Left ventricle myocardium inferior (tissue), 1 donor: ENCODE measurements around the gene PAQR8. TPM values are rescaled to one million over a fixed set of nuclear protein-coding genes. Genes with fewer than 3 reads are reported as not detected.

ENCODE experiments used
- DNase-seq: peaks from one replicate; pipeline ENCODE4 v3.0.0-alpha.2; 2020
- H3K27ac ChIP-seq: fragments of 200-600 bp; replicated peaks from 2 replicates; pipeline ENCODE4 v1.8.0; 2021
- H3K27me3 ChIP-seq: fragments of 200-600 bp; 2 replicates; pipeline ENCODE4 v1.8.0; 2021; ENCODE audit warnings: low read depth
- H3K36me3 ChIP-seq: fragments of 200-600 bp; 2 replicates; pipeline ENCODE4 v1.8.0; 2021
- H3K4me1 ChIP-seq: fragments of 200-600 bp; 2 replicates; pipeline ENCODE4 v1.8.0; 2021
- H3K4me3 ChIP-seq: fragments of 200-600 bp; 2 replicates; pipeline ENCODE4 v1.8.0; 2021; ENCODE audit warnings: mild to moderate bottlenecking, moderate library complexity
- H3K9me3 ChIP-seq: fragments of 200-600 bp; replicated peaks from 2 replicates; pipeline ENCODE4 v1.8.0; 2021
- intact Hi-C: fragments of 100-400 bp; cut with micrococcal nuclease; formaldehyde crosslinking; loops from one replicate; pipeline ENCODE4 v1.11.0; 2022
- total RNA-seq: library from RNA; stranded (reverse); fragmentation: NEBNext Ultra II Directional; extraction: Animal tissue kit (Norgen Biotek cat#: 25700); gene quantifications from one replicate; pipeline ENCODE4 v1.2.1, GENCODE V29; 2021
- TF ChIP-seq, protein P1 (sequence below): fragments of 200-600 bp; IDR thresholded peaks from 2 replicates; pipeline ENCODE4 v1.8.0; 2021; ENCODE audit warnings: antibody characterized with exemption, mild to moderate bottlenecking, borderline replicate concordance
- donor health status: DM: no; HTN: yes; CAD: no; lungs with severe emphysema.

The PAQR8 gene
- total RNA-seq, 1 donor from 2014 or later, result 2.0 TPM

DNA sequence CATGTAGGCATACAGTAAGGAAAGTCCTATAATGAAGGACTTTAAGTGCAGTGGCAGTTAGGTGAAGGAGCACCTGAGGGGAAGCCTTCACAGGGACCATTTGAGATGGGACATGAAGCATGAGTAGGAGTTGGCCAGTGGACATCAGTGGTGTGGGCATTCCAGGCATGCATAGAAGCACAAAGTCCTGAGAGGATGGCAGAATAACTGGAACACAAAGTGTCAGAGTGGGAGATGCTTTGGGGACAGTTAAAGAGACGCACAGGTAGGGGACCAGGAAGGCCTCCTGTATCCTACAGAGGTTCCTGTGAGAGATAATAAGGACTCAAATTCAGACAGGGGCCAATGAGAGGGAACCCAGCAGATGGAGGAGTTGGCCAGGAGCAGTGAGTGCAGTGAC is 31.8 kb downstream of the PAQR8 start:
- no peak for DNase-seq
- Histone ChIP-seq H3K27ac (no peak overlapping the region), H3K4me3 (no peak overlapping the region), H3K9me3 (no peaks in the 10 kb centered on the region), H3K36me3 (no peaks in the 10 kb centered on the region), H3K27me3 (no peaks in the 10 kb centered on the region), H3K4me1 (peaks cover 20% of the 10 kb centered on the region)
- intact Hi-C loops, result no loop called here
- TF ChIP-seq, protein P1, sequence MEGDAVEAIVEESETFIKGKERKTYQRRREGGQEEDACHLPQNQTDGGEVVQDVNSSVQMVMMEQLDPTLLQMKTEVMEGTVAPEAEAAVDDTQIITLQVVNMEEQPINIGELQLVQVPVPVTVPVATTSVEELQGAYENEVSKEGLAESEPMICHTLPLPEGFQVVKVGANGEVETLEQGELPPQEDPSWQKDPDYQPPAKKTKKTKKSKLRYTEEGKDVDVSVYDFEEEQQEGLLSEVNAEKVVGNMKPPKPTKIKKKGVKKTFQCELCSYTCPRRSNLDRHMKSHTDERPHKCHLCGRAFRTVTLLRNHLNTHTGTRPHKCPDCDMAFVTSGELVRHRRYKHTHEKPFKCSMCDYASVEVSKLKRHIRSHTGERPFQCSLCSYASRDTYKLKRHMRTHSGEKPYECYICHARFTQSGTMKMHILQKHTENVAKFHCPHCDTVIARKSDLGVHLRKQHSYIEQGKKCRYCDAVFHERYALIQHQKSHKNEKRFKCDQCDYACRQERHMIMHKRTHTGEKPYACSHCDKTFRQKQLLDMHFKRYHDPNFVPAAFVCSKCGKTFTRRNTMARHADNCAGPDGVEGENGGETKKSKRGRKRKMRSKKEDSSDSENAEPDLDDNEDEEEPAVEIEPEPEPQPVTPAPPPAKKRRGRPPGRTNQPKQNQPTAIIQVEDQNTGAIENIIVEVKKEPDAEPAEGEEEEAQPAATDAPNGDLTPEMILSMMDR, result no peak

DNA sequence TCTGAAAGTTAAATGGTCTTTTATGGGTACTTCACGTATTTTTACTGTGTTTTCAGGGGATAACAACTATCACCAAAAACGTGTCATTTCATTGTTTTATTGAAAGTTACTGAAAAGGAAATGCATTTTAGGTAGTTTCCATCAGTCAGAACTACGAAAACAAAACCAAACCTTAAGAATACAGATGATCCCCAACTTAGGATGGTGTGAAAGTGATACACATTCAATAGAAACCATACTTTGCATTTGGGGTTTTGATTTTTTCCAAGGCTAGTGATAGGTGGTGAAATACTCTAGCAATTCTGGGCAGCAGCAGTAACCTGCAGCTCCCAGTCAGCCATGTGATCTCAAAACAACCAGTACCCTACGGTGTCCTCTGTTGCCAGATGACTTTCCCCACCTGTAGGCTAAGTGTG is 32.3 kb downstream of the PAQR8 start:
- intact Hi-C loops, result no loop called here

DNA sequence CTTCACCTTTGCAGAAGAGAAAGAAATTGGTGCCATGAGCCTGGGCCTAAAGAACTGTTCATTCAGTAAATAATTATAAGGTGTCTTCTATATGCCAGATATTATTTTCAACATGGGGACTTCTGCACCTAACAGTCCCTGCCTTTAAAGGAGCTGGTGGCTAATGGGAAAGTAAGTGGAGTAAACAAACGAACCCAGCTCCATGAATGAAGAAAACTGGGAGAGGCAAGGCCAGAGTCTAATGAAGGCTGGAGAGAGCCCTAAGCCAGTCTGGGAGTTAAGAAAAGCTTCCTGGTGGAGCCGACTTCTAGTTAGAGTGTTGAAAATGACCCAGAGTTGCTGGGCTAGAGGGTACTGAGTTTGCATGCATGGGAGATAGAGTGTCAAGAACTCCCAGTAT is 34.0 kb downstream of the PAQR8 start:
- no peaks in the 10 kb centered on the region for H3K9me3 ChIP-seq
- H3K27ac ChIP-seq, result no peak overlapping the region
- DNase-seq, result no peak
- TF ChIP-seq, protein P1, result no peak
- no peaks in the 10 kb centered on the region for H3K36me3 ChIP-seq
- H3K27me3 ChIP-seq, result no peaks in the 10 kb centered on the region
- no peaks in the 10 kb centered on the region for H3K4me1 ChIP-seq
- intact Hi-C loops, result no loop called here
- no peak overlapping the region for H3K4me3 ChIP-seq

More for the DNA sequence above, 32.3 kb downstream of the PAQR8 start:
- peaks cover 15% of the 10 kb centered on the region for H3K4me1 ChIP-seq
- DNase-seq, result no peak
- TF ChIP-seq, protein P1, result no peak
- no peaks in the 10 kb centered on the region for H3K9me3 ChIP-seq
- H3K27ac ChIP-seq, result no peak overlapping the region
- H3K4me3 ChIP-seq, result no peak overlapping the region
- no peaks in the 10 kb centered on the region for H3K27me3 ChIP-seq
- no peaks in the 10 kb centered on the region for H3K36me3 ChIP-seq

DNA sequence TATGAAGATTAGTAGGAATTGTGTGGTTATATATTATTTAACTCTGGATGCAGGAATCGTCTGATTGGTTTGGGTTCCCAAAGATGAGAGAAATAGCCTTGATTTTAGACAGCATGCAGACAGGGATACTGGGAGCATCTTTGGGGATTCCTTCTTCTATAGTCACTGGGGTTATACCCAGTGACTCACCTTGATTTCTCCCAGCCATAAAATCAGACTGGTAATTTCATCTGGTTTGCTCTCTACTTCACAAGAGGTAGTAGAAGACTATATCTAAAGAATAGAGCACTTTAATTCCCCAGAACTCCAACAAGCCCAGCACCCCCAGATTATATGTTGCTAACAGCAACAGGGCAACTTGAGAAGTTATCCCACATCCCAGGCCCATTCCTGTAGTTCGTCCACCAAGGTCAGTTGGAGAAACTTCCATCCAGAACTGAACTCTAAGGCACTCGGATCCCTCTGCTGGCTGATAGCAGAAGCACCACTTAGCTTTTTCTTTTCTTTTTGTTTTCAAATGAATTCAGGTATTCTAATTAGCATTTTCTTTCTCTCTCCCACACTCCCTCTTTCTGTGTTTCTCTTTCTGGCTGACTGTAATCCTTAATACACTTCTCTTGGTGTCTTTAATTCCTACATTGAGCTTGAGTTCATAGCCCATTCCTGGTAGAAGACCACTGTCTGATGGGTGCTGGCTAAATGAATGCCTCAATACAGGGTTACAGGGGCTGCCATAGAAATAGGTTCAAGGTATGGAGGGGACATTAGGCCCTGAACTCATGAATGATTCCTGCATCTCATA is 37.8 kb downstream of the PAQR8 start:
- H3K4me3 ChIP-seq, result no peak overlapping the region
- intact Hi-C loops, result loop anchor here (5.0 kb wide), 1 partner anchor 112 kb away; no protein-coding TSS in a partner anchor
- H3K27me3 ChIP-seq, result no peaks in the 10 kb centered on the region
- no peaks in the 10 kb centered on the region for H3K9me3 ChIP-seq
- no peak for DNase-seq
- no peak overlapping the region for H3K27ac ChIP-seq
- TF ChIP-seq, protein P1, result peak; percentile 83
- peaks cover 10% of the 10 kb centered on the region for H3K36me3 ChIP-seq
- peaks cover 3% of the 10 kb centered on the region for H3K4me1 ChIP-seq

DNA sequence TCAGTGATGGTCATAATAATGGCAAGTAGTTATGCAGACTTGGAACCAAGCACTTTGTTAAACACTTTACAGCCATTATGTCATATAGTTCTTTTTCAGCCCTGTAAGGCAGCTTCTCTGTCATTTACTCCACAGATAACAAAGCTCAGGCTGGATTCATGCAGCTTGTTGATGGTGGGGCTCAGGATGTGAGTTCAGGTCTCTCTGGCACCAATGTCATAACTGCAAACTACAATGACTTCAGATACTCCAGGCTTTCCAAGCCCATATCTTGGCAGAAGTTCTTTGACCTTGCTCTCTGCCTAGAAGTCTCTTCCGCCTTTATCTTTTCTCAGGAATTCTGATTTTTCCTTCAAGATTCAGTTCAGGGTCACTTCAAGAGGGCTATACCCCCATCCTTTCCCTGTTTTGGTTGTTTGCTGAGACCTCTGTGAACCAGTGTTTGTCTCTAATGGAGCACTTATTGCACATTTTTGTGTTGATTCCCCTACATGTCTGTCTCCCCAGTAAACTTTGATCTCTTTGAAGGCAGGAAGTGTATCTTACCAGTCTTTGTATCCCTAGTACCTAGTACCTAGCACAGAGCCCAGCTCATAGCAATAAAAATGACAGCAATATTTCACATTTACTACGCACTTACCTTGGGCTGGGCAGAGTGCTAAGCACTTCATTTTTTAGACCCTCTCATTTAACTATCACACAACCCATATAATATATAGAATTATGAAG is 38.5 kb downstream of the PAQR8 start:
- H3K27me3 ChIP-seq, result no peaks in the 10 kb centered on the region
- intact Hi-C loops, result loop anchor here (5.0 kb wide), 1 partner anchor 113 kb away; no protein-coding TSS in a partner anchor
- H3K4me3 ChIP-seq, result no peak overlapping the region
- TF ChIP-seq, protein P1, result no peak
- H3K9me3 ChIP-seq, result no peaks in the 10 kb centered on the region
- no peak overlapping the region for H3K27ac ChIP-seq
- peaks cover 3% of the 10 kb centered on the region for H3K4me1 ChIP-seq
- peaks cover 10% of the 10 kb centered on the region for H3K36me3 ChIP-seq
- DNase-seq, result no peak
